ENCODE results near the gene PACS1. TPM values are rescaled to one million over a fixed set of nuclear protein-coding genes. Genes with fewer than 3 reads are reported as not detected.
"Not testable (repeated sequence)": the region's sequence is repeated elsewhere in the genome, so short reads cannot be mapped to it uniquely, and the experiment has no call there.

The PACS1 gene
- total RNA-seq, 2 donors from 2014 or later = 104 to 114 TPM

- H3K27me3 Mint-ChIP-seq (ENCODE audit: low read depth) = no peaks in the 10 kb centered on the region
- H3K27ac Mint-ChIP-seq = no peak overlapping the region
- H3K9me3 Mint-ChIP-seq = no peaks in the 10 kb centered on the region
- peaks cover 0 to 3% of the 10 kb centered on the region in 2 donors for H3K36me3 Mint-ChIP-seq (ENCODE audit: insufficient read depth in 2 of 2)
- H3K4me3 Mint-ChIP-seq = no peak overlapping the region
- no peak for ATAC-seq (replicated peaks in 1 of 2)
- no peak for DNase-seq
- peaks cover 8% of the 10 kb centered on the region for H3K4me1 Mint-ChIP-seq (ENCODE audit: low read depth)
Measured at GRCh38 chr11:66240781-66241136, 170.7 kb downstream of the PACS1 start.

- no peaks in the 10 kb centered on the region for H3K9me3 Mint-ChIP-seq
- H3K36me3 Mint-ChIP-seq (ENCODE audit: insufficient read depth in 2 of 2) = peaks cover 0 to 5% of the 10 kb centered on the region in 2 donors
- ATAC-seq (replicated peaks in 1 of 2) (no peak), DNase-seq (no peak)
- no peak overlapping the region for H3K27ac Mint-ChIP-seq
- H3K4me1 Mint-ChIP-seq (ENCODE audit: low read depth) = peaks cover 11% of the 10 kb centered on the region
- H3K4me3 Mint-ChIP-seq = no peak overlapping the region
- no peaks in the 10 kb centered on the region for H3K27me3 Mint-ChIP-seq (ENCODE audit: low read depth)
Measured at GRCh38 chr11:66242095-66242765, 172.2 kb downstream of the PACS1 start.

- no peaks in the 10 kb centered on the region for H3K9me3 Mint-ChIP-seq
- no peak for ATAC-seq (replicated peaks in 1 of 2)
- no peak for DNase-seq
- peaks cover 0 to 5% of the 10 kb centered on the region in 2 donors for H3K36me3 Mint-ChIP-seq (ENCODE audit: insufficient read depth in 2 of 2)
- no peaks in the 10 kb centered on the region for H3K27me3 Mint-ChIP-seq (ENCODE audit: low read depth)
- peak overlapping the region in 1 of 2 donors; percentile 52 for H3K4me3 Mint-ChIP-seq
- no peak overlapping the region for H3K27ac Mint-ChIP-seq
- peaks cover 14% of the 10 kb centered on the region for H3K4me1 Mint-ChIP-seq (ENCODE audit: low read depth)
Measured at GRCh38 chr11:66243782-66244535, 173.9 kb downstream of the PACS1 start.

GRCh38 chr11:66247295-66247694, 177.2 kb downstream of the PACS1 start:
- no peak for ATAC-seq (replicated peaks in 1 of 2)
- no peaks in the 10 kb centered on the region for H3K27me3 Mint-ChIP-seq (ENCODE audit: low read depth)
- no peaks in the 10 kb centered on the region for H3K9me3 Mint-ChIP-seq

GRCh38 chr11:66247801-66248200, 177.7 kb downstream of the PACS1 start:
- Mint-ChIP-seq H3K9me3 (no peaks in the 10 kb centered on the region), H3K27me3 (ENCODE audit: low read depth) (no peaks in the 10 kb centered on the region), H3K36me3 (ENCODE audit: insufficient read depth in 2 of 2) (peaks cover 0 to 5% of the 10 kb centered on the region in 2 donors), H3K27ac (peak overlapping the region; percentile 4), H3K4me3 (no peak overlapping the region), H3K4me1 (ENCODE audit: low read depth) (peaks cover 14% of the 10 kb centered on the region)
- DNase-seq (no peak), ATAC-seq (replicated peaks in 1 of 2) (no peak)

More at GRCh38 chr11:66247295-66247694, 177.2 kb downstream of the PACS1 start:
- H3K4me3 Mint-ChIP-seq = no peak overlapping the region
- no peak for DNase-seq
- peaks cover 0 to 5% of the 10 kb centered on the region in 2 donors for H3K36me3 Mint-ChIP-seq (ENCODE audit: insufficient read depth in 2 of 2)
- H3K4me1 Mint-ChIP-seq (ENCODE audit: low read depth) = peaks cover 14% of the 10 kb centered on the region
- peak overlapping the region; percentile 4 for H3K27ac Mint-ChIP-seq

GRCh38 chr11:66248903-66249302, 178.8 kb downstream of the PACS1 start:
- Mint-ChIP-seq H3K27me3 (ENCODE audit: low read depth) (no peaks in the 10 kb centered on the region), H3K4me1 (ENCODE audit: low read depth) (peaks cover 8% of the 10 kb centered on the region), H3K27ac (no peak overlapping the region), H3K36me3 (ENCODE audit: insufficient read depth in 2 of 2) (peaks cover 0 to 3% of the 10 kb centered on the region in 2 donors), H3K4me3 (no peak overlapping the region), H3K9me3 (no peaks in the 10 kb centered on the region)
- no peak for ATAC-seq (replicated peaks in 1 of 2)
- no peak for DNase-seq

- Mint-ChIP-seq H3K27me3 (ENCODE audit: low read depth) (no peaks in the 10 kb centered on the region), H3K4me3 (no peak overlapping the region), H3K9me3 (no peaks in the 10 kb centered on the region), H3K27ac (peak overlapping the region; percentile 22), H3K36me3 (ENCODE audit: insufficient read depth in 2 of 2) (peaks cover 0 to 2% of the 10 kb centered on the region in 2 donors), H3K4me1 (ENCODE audit: low read depth) (peaks cover 17% of the 10 kb centered on the region)
- ATAC-seq (replicated peaks in 1 of 2) (no peak), DNase-seq (no peak)
Measured at GRCh38 chr11:66251809-66252208, 181.7 kb downstream of the PACS1 start.

GRCh38 chr11:66253081-66253480, 183.0 kb downstream of the PACS1 start:
- Mint-ChIP-seq H3K27ac (peak overlapping the region; percentile 41), H3K4me1 (ENCODE audit: low read depth) (peaks cover 14% of the 10 kb centered on the region)
- H3K9me3 Mint-ChIP-seq; DNase-seq; ATAC-seq (replicated peaks in 1 of 2); H3K4me3 Mint-ChIP-seq; H3K36me3 Mint-ChIP-seq (ENCODE audit: insufficient read depth in 2 of 2); H3K27me3 Mint-ChIP-seq (ENCODE audit: low read depth): not testable (repeated sequence)

GRCh38 chr11:66258473-66258893, 188.4 kb downstream of the PACS1 start:
- peaks cover 10 to 18% of the 10 kb centered on the region in 2 donors for H3K36me3 Mint-ChIP-seq (ENCODE audit: insufficient read depth in 2 of 2)
- no peaks in the 10 kb centered on the region for H3K9me3 Mint-ChIP-seq
- H3K4me1 Mint-ChIP-seq (ENCODE audit: low read depth) = peaks cover 30% of the 10 kb centered on the region
- ATAC-seq (replicated peaks in 1 of 2) = peak in 1 of 2 donors; percentile 0
- H3K27ac Mint-ChIP-seq = peak overlapping the region; percentile 20
- DNase-seq = no peak
- peak overlapping the region; percentile 94 to 96 for H3K4me3 Mint-ChIP-seq
- H3K27me3 Mint-ChIP-seq (ENCODE audit: low read depth) = no peaks in the 10 kb centered on the region

- Mint-ChIP-seq H3K4me3 (peak overlapping the region; percentile 94 to 96), H3K27ac (peak overlapping the region; percentile 73), H3K9me3 (no peaks in the 10 kb centered on the region), H3K36me3 (ENCODE audit: insufficient read depth in 2 of 2) (peaks cover 10 to 18% of the 10 kb centered on the region in 2 donors), H3K27me3 (ENCODE audit: low read depth) (no peaks in the 10 kb centered on the region), H3K4me1 (ENCODE audit: low read depth) (peaks cover 30% of the 10 kb centered on the region)
- ATAC-seq (replicated peaks in 1 of 2) (no peak), DNase-seq (no peak)
Measured at GRCh38 chr11:66259225-66259624, 189.2 kb downstream of the PACS1 start.

- Mint-ChIP-seq H3K27ac (peak overlapping the region; percentile 73), H3K4me3 (no peak overlapping the region), H3K27me3 (ENCODE audit: low read depth) (no peaks in the 10 kb centered on the region), H3K4me1 (ENCODE audit: low read depth) (peaks cover 30% of the 10 kb centered on the region), H3K36me3 (ENCODE audit: insufficient read depth in 2 of 2) (peaks cover 10 to 18% of the 10 kb centered on the region in 2 donors), H3K9me3 (no peaks in the 10 kb centered on the region)
- DNase-seq = no peak
- no peak for ATAC-seq (replicated peaks in 1 of 2)
Measured at GRCh38 chr11:66259956-66260355, 189.9 kb downstream of the PACS1 start.

GRCh38 chr11:66261578-66261977, 191.5 kb downstream of the PACS1 start:
- ATAC-seq (replicated peaks in 1 of 2) (no peak), DNase-seq (no peak)
- Mint-ChIP-seq H3K36me3 (ENCODE audit: insufficient read depth in 2 of 2) (peaks cover 10 to 18% of the 10 kb centered on the region in 2 donors), H3K4me1 (ENCODE audit: low read depth) (peaks cover 22% of the 10 kb centered on the region), H3K27ac (peak overlapping the region; percentile 44), H3K27me3 (ENCODE audit: low read depth) (no peaks in the 10 kb centered on the region), H3K9me3 (no peaks in the 10 kb centered on the region), H3K4me3 (no peak overlapping the region)

- Mint-ChIP-seq H3K4me3 (no peak overlapping the region), H3K27me3 (ENCODE audit: low read depth) (no peaks in the 10 kb centered on the region), H3K4me1 (ENCODE audit: low read depth) (peaks cover 22% of the 10 kb centered on the region), H3K36me3 (ENCODE audit: insufficient read depth in 2 of 2) (peaks cover 10 to 18% of the 10 kb centered on the region in 2 donors), H3K9me3 (no peaks in the 10 kb centered on the region), H3K27ac (no peak overlapping the region)
- DNase-seq = no peak
- ATAC-seq (replicated peaks in 1 of 2) = no peak
Measured at GRCh38 chr11:66262191-66262590, 192.1 kb downstream of the PACS1 start.
